Testis (tissue), 2 donors: Measurements from ENCODE around the gene LPP.

ENCODE experiments used
- CTCF ChIP-seq, 3 experiments: fragments of 450-650 bp in 2 of 3; fragments of 200-600 bp in 1 of 3; sonication (generic) in 1 of 3; IDR thresholded peaks; one replicate each; pipeline ENCODE4 v1.5.1; 2016 to 2019; ENCODE audit warnings: antibody characterized with exemption in 3 of 3, mild to moderate bottlenecking in 2 of 3, moderate library complexity in 1 of 3
- POLR2A ChIP-seq: fragments of 450-650 bp; IDR thresholded peaks from one replicate; pipeline ENCODE4 v1.6.1; 2017; ENCODE audit warnings: antibody characterized with exemption, mild to moderate bottlenecking, moderate library complexity

- TF ChIP-seq CTCF (IDR thresholded peaks at IDR 0.05): no peak
- no peak for TF ChIP-seq POLR2A
Measured at GRCh38 chr3:188134856-188135255, 19.1 kb upstream of the LPP start.
